ENCODE measurements around the gene MORC3.

MORC3 gene

GRCh38 chr21:36419996-36420395, 100.0 kb downstream of the MORC3 start:
- no peak overlapping the region for H3K4me3 ChIP-seq (ENCODE audit: low read depth, low read length)

- no peak overlapping the region for H3K4me3 ChIP-seq (ENCODE audit: low read depth, low read length)
Observed at GRCh38 chr21:36420571-36421339, 100.8 kb downstream of the MORC3 start.

- no peak overlapping the region for H3K4me3 ChIP-seq (ENCODE audit: low read depth, low read length)
Observed at GRCh38 chr21:36422279-36423098, 102.5 kb downstream of the MORC3 start.

- H3K4me3 ChIP-seq (ENCODE audit: low read depth, low read length): no peak overlapping the region
Observed at GRCh38 chr21:36423771-36424433, 103.9 kb downstream of the MORC3 start.

- no peak overlapping the region for H3K4me3 ChIP-seq (ENCODE audit: low read depth, low read length)
Observed at GRCh38 chr21:36424592-36424991, 104.6 kb downstream of the MORC3 start.

GRCh38 chr21:36425286-36425685, 105.3 kb downstream of the MORC3 start:
- no peak overlapping the region for H3K4me3 ChIP-seq (ENCODE audit: low read depth, low read length)
